Thymus (tissue), 11 donors: ENCODE data around the gene METAP1D. TPM values are rescaled to one million over a fixed set of nuclear protein-coding genes. Genes with fewer than 3 reads are reported as not detected.

Experiments
- DNase-seq, 9 donors: peaks; one replicate each; pipeline ENCODE4 v3.0.0-alpha.2; 2013; ENCODE audit warnings: low spot score in 9 of 9, low read depth in 6 of 9, missing footprints in 1 of 9
- H3K27ac ChIP-seq, 2 donors: one replicate each; pipeline ENCODE4 v1.5.1; 2013; ENCODE audit warnings: control low read depth in 1 of 2, low read depth in 1 of 2, low read length in 1 of 2, mild to moderate bottlenecking in 1 of 2, moderate library complexity in 1 of 2
- H3K27me3 ChIP-seq, 2 donors: one replicate each; pipeline ENCODE4 v1.5.1; 2013; ENCODE audit warnings: low read length in 1 of 2; ENCODE audit not compliant: control insufficient read depth in 2 of 2, insufficient read depth in 1 of 2
- H3K36me3 ChIP-seq, 2 donors: one replicate each; pipeline ENCODE4 v1.5.1; 2013; ENCODE audit warnings: low read length in 1 of 2, mild to moderate bottlenecking in 1 of 2, moderate library complexity in 1 of 2; ENCODE audit not compliant: control insufficient read depth in 2 of 2, insufficient read depth in 2 of 2
- H3K4me1 ChIP-seq, 2 donors: one replicate each; pipeline ENCODE4 v1.5.1; 2013; ENCODE audit warnings: low read length in 2 of 2; ENCODE audit not compliant: control insufficient read depth in 2 of 2, insufficient read depth in 2 of 2
- H3K4me3 ChIP-seq, 2 donors: one replicate each; pipeline ENCODE4 v1.5.1; 2013; ENCODE audit warnings: low read length in 2 of 2, control low read depth in 1 of 2, mild to moderate bottlenecking in 1 of 2
- H3K9me3 ChIP-seq, 2 donors: one replicate each; pipeline ENCODE4 v1.5.1; 2013; ENCODE audit warnings: low read length in 1 of 2, mild to moderate bottlenecking in 1 of 2; ENCODE audit not compliant: control insufficient read depth in 2 of 2, insufficient read depth in 1 of 2
- WGBS: extraction: QIAGEN DNeasy Blood & Tissue Kit; methylation state at CpG from one replicate; pipeline ENCODE4 v1.1.7; 2013; 5-methylcytosine and 5-hydroxymethylcytosine counted together
- polyA plus RNA-seq: library from polyadenylated mRNA; stranded (reverse); fragments of 200-250 nt; gene quantifications from one replicate; pipeline ENCODE4 v1.2.3, GENCODE V29; 2013
- total RNA-seq: library from RNA; stranded (reverse); fragments of 120-200 nt; gene quantifications from one replicate; pipeline ENCODE4 v1.2.4, GENCODE V29; 2013
- donor health status: healthy.

The METAP1D gene
- total and polyA plus RNA-seq, 2 donors = 2.4 to 4.2 TPM

DNA sequence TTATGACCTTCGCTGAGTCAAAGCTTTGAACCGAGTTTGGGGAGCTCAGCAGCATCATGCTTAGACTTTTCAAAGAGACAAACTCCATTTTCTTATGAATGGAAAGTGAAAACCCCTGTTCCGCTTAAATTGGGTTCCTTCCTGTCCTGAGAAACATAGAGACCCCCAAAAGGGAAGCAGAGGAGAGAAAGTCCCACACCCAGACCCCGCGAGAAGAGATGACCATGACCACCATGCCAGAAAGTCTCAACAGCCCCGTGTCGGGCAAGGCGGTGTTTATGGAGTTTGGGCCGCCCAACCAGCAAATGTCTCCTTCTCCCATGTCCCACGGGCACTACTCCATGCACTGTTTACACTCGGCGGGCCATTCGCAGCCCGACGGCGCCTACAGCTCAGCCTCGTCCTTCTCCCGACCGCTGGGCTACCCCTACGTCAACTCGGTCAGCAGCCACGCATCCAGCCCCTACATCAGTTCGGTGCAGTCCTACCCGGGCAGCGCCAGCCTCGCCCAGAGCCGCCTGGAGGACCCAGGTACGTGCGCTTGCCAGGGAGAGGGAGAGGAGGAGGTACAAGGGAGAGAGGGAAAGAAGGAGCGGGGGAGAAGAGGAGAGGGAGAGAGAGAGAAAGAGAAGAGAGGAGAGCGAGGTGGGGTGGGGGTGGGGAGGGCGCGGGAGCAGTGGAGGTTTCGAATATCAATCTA, 85.9 kb downstream of the METAP1D start, which contains the start of gene DLX1:
Gene DLX1 (plus strand): TSS at position 48 of the 700 bp plus-strand sequence. CDS start 171 bp downstream, at position 219.
- Histone ChIP-seq H3K27ac (no peak within 1 kb of the TSS), H3K4me1 (peaks cover 6 to 77% of the 10 kb centered on the region in 2 donors), H3K36me3 (no peaks in the 10 kb centered on the region), H3K27me3 (peaks cover 94 to 100% of the 10 kb centered on the region in 2 donors), H3K9me3 (peaks cover 0 to 38% of the 10 kb centered on the region in 2 donors), H3K4me3 (peak within 1 kb of the TSS; percentile 23 to 46)
- 7% methylated on average over 34 of the region's 34 CpGs for WGBS
- peak in 1 of 9 donors; percentile 20 for DNase-seq

DNA sequence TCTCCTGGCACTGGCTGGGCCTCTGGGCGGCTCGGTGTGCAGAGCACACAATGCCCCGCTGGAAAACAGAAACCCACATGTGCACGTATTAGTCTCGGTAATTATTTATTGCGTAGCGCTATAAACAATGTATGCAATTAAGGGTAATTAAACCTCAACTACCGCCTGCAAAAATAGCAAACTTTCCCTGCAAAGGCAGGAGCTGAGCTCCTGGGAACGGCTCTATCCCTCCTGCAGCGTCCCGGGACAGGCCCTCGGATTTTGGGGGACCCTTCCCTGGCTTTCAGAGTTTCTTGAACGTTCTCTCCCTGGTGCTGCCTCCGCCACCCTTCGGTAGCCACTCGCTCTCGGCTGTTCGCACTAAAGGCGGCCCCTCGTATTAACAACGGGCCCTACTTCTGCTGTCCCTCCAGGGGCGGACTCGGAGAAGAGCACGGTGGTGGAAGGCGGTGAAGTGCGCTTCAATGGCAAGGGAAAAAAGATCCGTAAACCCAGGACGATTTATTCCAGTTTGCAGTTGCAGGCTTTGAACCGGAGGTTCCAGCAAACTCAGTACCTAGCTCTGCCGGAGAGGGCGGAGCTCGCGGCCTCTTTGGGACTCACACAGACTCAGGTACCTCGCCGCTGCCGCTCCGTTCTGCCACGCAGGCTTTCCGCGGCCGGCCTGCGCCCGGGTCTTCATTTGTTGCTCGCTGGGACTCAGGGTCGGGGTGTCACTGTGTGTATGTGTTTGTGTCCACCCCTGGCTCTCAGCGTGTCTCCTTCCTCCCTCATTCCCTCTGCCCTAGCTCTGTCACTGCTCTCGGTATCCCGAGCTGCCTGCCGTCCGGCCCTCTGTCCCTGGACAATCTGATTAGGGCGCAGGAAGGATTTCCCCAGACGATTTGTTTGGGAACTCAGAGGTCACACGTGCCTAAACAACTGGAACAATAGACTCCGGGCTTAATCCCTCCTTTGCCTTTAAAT, 86.8 kb downstream of the METAP1D start:
- H3K27ac ChIP-seq = no peak overlapping the region
- peak in 4 of 9 donors; percentile 63 to 85 (median 70) for DNase-seq
- H3K9me3 ChIP-seq = peaks cover 0 to 29% of the 10 kb centered on the region in 2 donors
- WGBS = 5% methylated on average over 54 of the region's 54 CpGs
- peaks cover 6 to 70% of the 10 kb centered on the region in 2 donors for H3K4me1 ChIP-seq
- peak overlapping the region in 1 of 2 donors; percentile 21 for H3K4me3 ChIP-seq
- no peaks in the 10 kb centered on the region for H3K36me3 ChIP-seq
- H3K27me3 ChIP-seq = peaks cover 90 to 100% of the 10 kb centered on the region in 2 donors

DNA sequence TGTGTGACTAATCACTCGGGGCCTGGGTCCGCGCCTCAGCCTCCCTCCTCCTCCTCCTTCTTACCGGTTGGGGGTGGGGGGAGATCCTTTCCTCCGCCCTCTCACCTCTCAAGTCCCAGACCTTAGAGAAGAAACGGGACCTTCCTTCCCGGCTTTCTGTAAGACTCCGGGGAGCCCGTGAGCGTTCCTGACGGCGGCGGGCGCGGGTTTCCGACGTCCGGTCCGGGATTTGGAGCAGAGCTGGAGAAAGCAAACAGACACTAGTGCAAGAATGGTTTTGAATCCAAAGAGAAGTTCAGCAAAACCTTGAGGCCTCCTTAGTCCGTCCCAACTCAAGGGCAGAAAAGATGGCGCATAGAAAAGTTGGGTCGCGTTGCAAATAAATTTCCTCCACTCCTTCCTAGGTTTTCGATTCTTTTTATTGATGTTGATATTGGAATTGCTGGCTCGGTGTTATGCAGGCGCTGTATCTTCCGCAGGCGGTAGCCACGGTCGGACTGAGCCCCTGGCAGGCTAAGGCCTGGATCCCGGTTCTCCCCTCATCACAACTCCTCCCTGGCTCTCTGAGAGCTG, 87.5 kb downstream of the METAP1D start:
- H3K4me3 ChIP-seq = no peak overlapping the region
- H3K9me3 ChIP-seq = peaks cover 0 to 24% of the 10 kb centered on the region in 2 donors
- peaks cover 6 to 67% of the 10 kb centered on the region in 2 donors for H3K4me1 ChIP-seq
- no peaks in the 10 kb centered on the region for H3K36me3 ChIP-seq
- peak in 1 of 9 donors; percentile 30 for DNase-seq
- WGBS = 9% methylated on average over 31 of the region's 31 CpGs
- peaks cover 91 to 100% of the 10 kb centered on the region in 2 donors for H3K27me3 ChIP-seq
- no peak overlapping the region for H3K27ac ChIP-seq

DNA sequence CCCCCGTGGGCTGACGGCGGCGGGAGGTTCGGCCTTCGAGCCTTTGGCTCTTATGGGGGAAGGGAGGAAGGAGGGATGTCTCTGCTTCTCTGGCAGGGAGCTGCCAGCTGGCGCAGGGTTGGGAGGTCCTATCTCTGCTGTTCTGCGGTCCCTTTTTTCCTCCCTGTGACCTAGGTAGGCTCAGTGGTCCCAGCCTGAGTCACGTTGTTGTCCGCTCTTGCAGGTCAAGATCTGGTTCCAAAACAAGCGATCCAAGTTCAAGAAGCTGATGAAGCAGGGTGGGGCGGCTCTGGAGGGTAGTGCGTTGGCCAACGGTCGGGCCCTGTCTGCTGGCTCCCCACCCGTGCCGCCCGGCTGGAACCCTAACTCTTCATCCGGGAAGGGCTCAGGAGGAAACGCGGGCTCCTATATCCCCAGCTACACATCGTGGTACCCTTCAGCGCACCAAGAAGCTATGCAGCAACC, 88.1 kb downstream of the METAP1D start:
- H3K27ac ChIP-seq = no peak overlapping the region
- 7% methylated on average over 23 of the region's 23 CpGs for WGBS
- H3K4me3 ChIP-seq = no peak overlapping the region
- peak in 3 of 9 donors; percentile 10 to 43 (median 21) for DNase-seq
- peaks cover 0 to 24% of the 10 kb centered on the region in 2 donors for H3K9me3 ChIP-seq
- H3K36me3 ChIP-seq = no peaks in the 10 kb centered on the region
- H3K4me1 ChIP-seq = peaks cover 6 to 62% of the 10 kb centered on the region in 2 donors
- H3K27me3 ChIP-seq = peaks cover 91 to 100% of the 10 kb centered on the region in 2 donors

DNA sequence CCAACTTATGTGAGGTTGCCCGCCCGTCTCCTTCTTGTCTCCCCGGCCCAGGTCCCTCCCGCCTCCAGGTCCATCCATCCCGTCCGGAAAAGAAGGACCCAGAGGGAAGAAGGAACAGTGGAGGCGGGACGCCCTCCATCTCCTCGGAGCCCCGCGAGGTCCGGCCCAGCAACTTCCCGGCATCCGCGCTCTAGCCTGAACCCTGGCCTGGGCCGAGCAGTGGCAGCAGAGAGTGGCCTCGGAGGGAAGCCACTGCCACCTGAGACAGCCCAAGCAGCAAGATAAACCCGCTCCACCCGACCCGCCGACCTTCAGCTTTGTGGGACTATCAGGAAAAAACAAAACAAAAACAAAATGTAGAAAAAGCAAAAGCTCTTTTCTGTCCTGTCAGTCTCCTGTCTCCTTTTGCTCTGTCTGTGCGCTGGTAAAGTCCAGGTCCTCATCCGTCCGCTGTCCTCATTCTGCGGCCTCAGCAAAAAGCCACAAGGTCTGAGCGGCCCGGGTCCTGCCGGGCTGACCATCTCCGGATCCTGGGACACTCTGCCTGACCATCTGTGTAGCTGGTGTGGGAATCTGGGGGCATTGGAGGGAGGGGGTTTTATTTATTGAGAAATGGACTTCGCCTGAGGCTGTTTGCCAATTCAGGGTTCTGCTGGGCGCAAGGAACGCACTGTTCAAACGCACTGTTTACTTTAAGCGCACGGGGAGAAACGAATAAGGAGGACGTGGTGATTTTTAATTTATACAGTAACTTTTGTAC, 88.7 kb downstream of the METAP1D start:
- H3K27me3 ChIP-seq = peaks cover 90 to 100% of the 10 kb centered on the region in 2 donors
- H3K9me3 ChIP-seq = peaks cover 0 to 24% of the 10 kb centered on the region in 2 donors
- no peaks in the 10 kb centered on the region for H3K36me3 ChIP-seq
- no peak overlapping the region for H3K27ac ChIP-seq
- H3K4me3 ChIP-seq = no peak overlapping the region
- DNase-seq = peak in 2 of 9 donors; percentile 6 to 25
- peaks cover 6 to 56% of the 10 kb centered on the region in 2 donors for H3K4me1 ChIP-seq
- 12% methylated on average over 37 of the region's 37 CpGs for WGBS

DNA sequence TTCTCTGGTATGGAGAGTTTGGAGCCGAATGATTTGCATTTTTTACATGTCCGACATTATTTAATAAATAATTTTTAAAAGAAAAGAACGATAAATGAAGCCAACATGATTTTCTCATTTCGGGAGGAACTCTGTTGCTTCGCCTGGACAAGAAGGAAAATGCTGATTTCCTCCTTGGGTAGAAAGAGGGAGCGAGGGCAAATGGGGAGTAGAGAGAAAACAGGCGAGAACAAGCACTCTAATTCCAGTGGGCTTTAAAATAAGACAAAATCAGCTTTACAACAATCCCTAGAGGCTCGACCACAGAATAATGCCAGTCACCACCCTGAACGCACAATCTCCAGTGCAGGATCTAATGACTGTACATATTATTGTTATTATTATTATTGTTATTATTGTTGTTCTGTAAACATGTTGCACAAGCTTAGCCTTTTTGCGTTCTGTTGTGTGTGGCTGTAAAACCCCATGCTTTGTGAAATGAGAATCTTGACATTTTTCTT, 89.3 kb downstream of the METAP1D start:
- Histone ChIP-seq H3K27me3 (peaks cover 90 to 100% of the 10 kb centered on the region in 2 donors), H3K4me1 (peaks cover 6 to 51% of the 10 kb centered on the region in 2 donors), H3K27ac (no peak overlapping the region), H3K36me3 (no peaks in the 10 kb centered on the region), H3K4me3 (no peak overlapping the region), H3K9me3 (peaks cover 0 to 23% of the 10 kb centered on the region in 2 donors)
- 12% methylated on average over 10 of the region's 10 CpGs for WGBS
- peak in 1 of 9 donors; percentile 31 for DNase-seq

DNA sequence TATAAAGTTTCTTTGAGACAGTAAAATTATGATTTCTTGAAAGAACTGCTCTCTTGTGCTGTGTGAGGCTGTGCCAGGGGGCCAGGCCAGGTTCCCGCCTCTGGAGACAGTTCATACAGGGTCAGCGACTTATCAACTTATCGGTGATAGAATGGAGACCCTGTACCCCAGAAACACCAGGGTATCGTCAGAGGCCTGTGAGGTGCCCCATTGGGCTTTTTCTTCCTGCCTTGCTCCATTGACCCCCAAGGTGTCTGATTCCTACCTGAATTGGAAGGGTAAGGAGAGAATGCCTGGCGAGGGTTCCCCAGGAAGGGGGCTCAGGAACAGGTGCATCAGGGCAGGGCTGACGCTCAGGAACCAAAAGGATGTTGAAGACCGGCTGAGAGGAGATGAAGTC, 89.9 kb downstream of the METAP1D start:
- no peak overlapping the region for H3K27ac ChIP-seq

More for the DNA sequence above, 89.9 kb downstream of the METAP1D start:
- peaks cover 4 to 51% of the 10 kb centered on the region in 2 donors for H3K4me1 ChIP-seq
- no peak for DNase-seq
- WGBS = 31% methylated on average over 7 of the region's 7 CpGs
- no peak overlapping the region for H3K4me3 ChIP-seq
- H3K36me3 ChIP-seq = no peaks in the 10 kb centered on the region
- H3K9me3 ChIP-seq = peaks cover 0 to 21% of the 10 kb centered on the region in 2 donors
- H3K27me3 ChIP-seq = peaks cover 89 to 100% of the 10 kb centered on the region in 2 donors
